OCI-LY1 (cell line): ENCODE data around the gene BNIP5.

Source experiments
- H2AFZ ChIP-seq: fragments of 200-600 bp; sonication (generic), shearing (Covaris generic); 2 replicates; pipeline ENCODE4 v1.6.0; 2014; ENCODE audit warnings: antibody characterized with exemption, mild to moderate bottlenecking, low read length
- H3F3A ChIP-seq: fragments of 200-600 bp; sonication (generic), shearing (Covaris generic); 2 replicates; pipeline ENCODE4 v1.6.0; 2014; ENCODE audit warnings: mild to moderate bottlenecking, antibody characterized with exemption, low read length, moderate library complexity; ENCODE audit not compliant: insufficient read depth
- H3K27ac ChIP-seq: fragments of 200-600 bp; sonication (generic); 2 replicates; pipeline ENCODE4 v1.5.1; 2014; ENCODE audit warnings: low read length, mixed run types, mild to moderate bottlenecking, low read depth; ENCODE audit not compliant: poor library complexity, severe bottlenecking
- H3K27me3 ChIP-seq: fragments of 200-600 bp; sonication (generic); 2 replicates; pipeline ENCODE4 v1.6.0; 2014; ENCODE audit warnings: antibody characterized with exemption, mild to moderate bottlenecking, low read length, moderate library complexity; ENCODE audit not compliant: insufficient read depth
- H3K36me3 ChIP-seq: fragments of 200-600 bp; sonication (generic); 2 replicates; pipeline ENCODE4 v1.6.1; 2014; ENCODE audit warnings: mild to moderate bottlenecking, antibody characterized with exemption, low read length, moderate library complexity, mixed read lengths; ENCODE audit not compliant: insufficient read depth
- H3K4me1 ChIP-seq: fragments of 200-600 bp; sonication (generic); 2 replicates; pipeline ENCODE4 v1.5.1; 2014; ENCODE audit warnings: mild to moderate bottlenecking, low read length, moderate library complexity; ENCODE audit not compliant: insufficient read depth, severe bottlenecking
- H3K4me2 ChIP-seq: fragments of 200-600 bp; sonication (generic), shearing (Covaris generic); 2 replicates; pipeline ENCODE4 v1.6.1; 2014; ENCODE audit warnings: low read length
- H3K4me3 ChIP-seq: fragments of 200-600 bp; sonication (generic); 2 replicates; pipeline ENCODE4 v1.5.1; 2014; ENCODE audit warnings: low read length, low read depth, mild to moderate bottlenecking, mixed read lengths; ENCODE audit not compliant: poor library complexity, severe bottlenecking
- H3K79me2 ChIP-seq: fragments of 200-600 bp; shearing (Covaris generic); 2 replicates; pipeline ENCODE4 v1.6.1; 2016; ENCODE audit warnings: mixed run types, low read length, mixed read lengths; ENCODE audit not compliant: insufficient read depth
- H3K9ac ChIP-seq: fragments of 200-600 bp; sonication (generic), shearing (Covaris generic); 2 replicates; pipeline ENCODE4 v1.6.1; 2014; ENCODE audit warnings: mild to moderate bottlenecking, low read length, mixed read lengths
- H3K9me2 ChIP-seq: fragments of 200-600 bp; sonication (generic), shearing (Covaris generic); 2 replicates; pipeline ENCODE4 v1.6.1; 2014; ENCODE audit warnings: low read depth, mild to moderate bottlenecking, low read length, mixed read lengths
- H3K9me3 ChIP-seq: fragments of 200-600 bp; shearing (Covaris generic); 2 replicates; pipeline ENCODE4 v1.6.1; 2014; ENCODE audit warnings: low read length, mixed read lengths
- H4K20me1 ChIP-seq: fragments of 200-600 bp; sonication (generic), shearing (Covaris generic); 2 replicates; pipeline ENCODE4 v1.6.0; 2016; ENCODE audit warnings: mild to moderate bottlenecking, low read length; ENCODE audit not compliant: insufficient read depth
- EZH2 ChIP-seq: fragments of 200-600 bp; sonication (generic), shearing (Covaris generic); IDR thresholded peaks from 2 replicates; pipeline ENCODE4 v1.8.0; 2017; ENCODE audit warnings: borderline replicate concordance, mixed run types, mild to moderate bottlenecking, antibody characterized with exemption, low read length, moderate library complexity, mixed read lengths
- TF ChIP-seq, protein P1 (sequence below): fragments of 200-600 bp; sonication (generic), shearing (Covaris generic); IDR thresholded peaks from 2 replicates; pipeline ENCODE4 v1.5.1; 2017; ENCODE audit warnings: mild to moderate bottlenecking, antibody characterized with exemption, low read length, moderate library complexity, mixed read lengths

The BNIP5 gene

DNA sequence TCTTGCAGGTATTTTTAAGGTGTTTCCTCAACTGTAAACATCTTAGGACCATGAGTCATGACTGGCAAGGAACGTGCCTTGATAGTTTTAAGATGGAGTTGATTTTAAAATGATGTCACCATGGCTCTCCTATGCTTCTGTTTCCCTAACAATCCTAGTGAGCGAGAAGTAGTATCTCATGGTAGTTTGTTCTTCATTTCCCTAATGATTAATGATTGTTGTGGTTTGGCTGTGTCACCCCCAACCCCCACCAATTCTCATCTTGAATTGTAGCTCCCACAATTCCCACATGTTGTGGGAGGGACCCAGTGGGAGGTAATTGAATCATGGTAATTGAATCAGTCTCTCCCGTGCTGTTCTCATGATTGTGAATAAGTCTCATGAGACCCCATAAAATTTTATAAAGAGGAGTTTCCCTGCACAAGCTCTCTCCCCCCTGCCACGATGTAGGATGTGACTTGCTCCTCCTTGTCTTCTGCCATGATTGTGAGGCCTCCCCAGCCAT, 16.8 kb upstream of the BNIP5 start:
- TF ChIP-seq, protein P1, sequence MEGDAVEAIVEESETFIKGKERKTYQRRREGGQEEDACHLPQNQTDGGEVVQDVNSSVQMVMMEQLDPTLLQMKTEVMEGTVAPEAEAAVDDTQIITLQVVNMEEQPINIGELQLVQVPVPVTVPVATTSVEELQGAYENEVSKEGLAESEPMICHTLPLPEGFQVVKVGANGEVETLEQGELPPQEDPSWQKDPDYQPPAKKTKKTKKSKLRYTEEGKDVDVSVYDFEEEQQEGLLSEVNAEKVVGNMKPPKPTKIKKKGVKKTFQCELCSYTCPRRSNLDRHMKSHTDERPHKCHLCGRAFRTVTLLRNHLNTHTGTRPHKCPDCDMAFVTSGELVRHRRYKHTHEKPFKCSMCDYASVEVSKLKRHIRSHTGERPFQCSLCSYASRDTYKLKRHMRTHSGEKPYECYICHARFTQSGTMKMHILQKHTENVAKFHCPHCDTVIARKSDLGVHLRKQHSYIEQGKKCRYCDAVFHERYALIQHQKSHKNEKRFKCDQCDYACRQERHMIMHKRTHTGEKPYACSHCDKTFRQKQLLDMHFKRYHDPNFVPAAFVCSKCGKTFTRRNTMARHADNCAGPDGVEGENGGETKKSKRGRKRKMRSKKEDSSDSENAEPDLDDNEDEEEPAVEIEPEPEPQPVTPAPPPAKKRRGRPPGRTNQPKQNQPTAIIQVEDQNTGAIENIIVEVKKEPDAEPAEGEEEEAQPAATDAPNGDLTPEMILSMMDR = no peak
- TF ChIP-seq EZH2 = no peak
- H3K27me3 ChIP-seq = no peaks in the 10 kb centered on the region; the same call in 1 of the 2 replicates
- H3K9ac ChIP-seq = no peak overlapping the region
- no peaks in the 10 kb centered on the region for H3F3A ChIP-seq
- 0 out of 2 replicates have a peak, but pooled peaks cover 2% of the 10 kb centered on the region for H3K9me3 ChIP-seq
- no peaks in the 10 kb centered on the region for H4K20me1 ChIP-seq
- H3K79me2 ChIP-seq = no peaks in the 10 kb centered on the region
- H2AFZ ChIP-seq = no peak overlapping the region
- H3K4me3 ChIP-seq = no peak overlapping the region
- no peaks in the 10 kb centered on the region for H3K9me2 ChIP-seq
- no peak overlapping the region for H3K27ac ChIP-seq
- peaks cover 15% of the 10 kb centered on the region for H3K4me1 ChIP-seq
- no peak overlapping the region for H3K4me2 ChIP-seq
- no peaks in the 10 kb centered on the region for H3K36me3 ChIP-seq

DNA sequence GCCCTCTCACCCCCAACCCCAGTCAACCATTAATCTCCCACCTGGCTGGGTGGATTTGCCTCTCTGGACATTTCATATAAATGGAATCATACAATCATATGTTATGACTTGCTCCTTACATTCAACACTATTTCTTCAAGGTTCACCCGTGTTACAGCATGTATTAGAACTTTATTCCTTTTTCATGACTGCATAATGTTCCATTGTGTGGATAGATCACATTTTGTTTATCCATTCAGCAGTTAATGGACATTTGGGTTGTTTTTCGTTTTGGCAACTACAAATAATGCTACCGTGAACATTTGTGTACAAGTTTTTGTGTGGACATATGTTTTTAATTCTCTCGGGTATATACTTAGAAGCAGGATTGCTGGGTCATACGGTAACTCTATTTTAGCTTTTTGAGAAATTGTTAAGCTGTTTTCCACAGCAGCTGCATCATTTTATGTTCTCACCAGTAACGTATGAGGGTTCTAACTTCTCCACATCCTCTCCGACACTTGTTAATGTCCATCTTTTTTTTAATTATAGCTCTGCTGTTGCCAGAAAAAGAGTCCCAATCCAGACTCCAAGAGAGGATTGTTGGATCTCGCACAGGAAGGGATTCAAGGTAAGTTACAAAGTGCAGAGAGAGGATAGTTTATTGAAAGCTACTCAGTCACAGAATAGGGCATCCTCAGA, 15.9 kb upstream of the BNIP5 start:
- Histone ChIP-seq H3K27me3 (no peaks in the 10 kb centered on the region; the same call in 1 of the 2 replicates), H3K4me1 (peaks cover 12% of the 10 kb centered on the region), H4K20me1 (no peaks in the 10 kb centered on the region), H3K4me2 (no peak overlapping the region), H3K36me3 (no peaks in the 10 kb centered on the region), H3K9ac (no peak overlapping the region), H3K79me2 (no peaks in the 10 kb centered on the region), H3K9me2 (no peaks in the 10 kb centered on the region), H3K9me3 (0 out of 2 replicates have a peak, but pooled peaks cover 2% of the 10 kb centered on the region), H3K4me3 (no peak overlapping the region), H3F3A (no peaks in the 10 kb centered on the region), H2AFZ (no peak overlapping the region), H3K27ac (no peak overlapping the region)
- TF ChIP-seq EZH2 = no peak
- TF ChIP-seq, protein P1 = no peak

DNA sequence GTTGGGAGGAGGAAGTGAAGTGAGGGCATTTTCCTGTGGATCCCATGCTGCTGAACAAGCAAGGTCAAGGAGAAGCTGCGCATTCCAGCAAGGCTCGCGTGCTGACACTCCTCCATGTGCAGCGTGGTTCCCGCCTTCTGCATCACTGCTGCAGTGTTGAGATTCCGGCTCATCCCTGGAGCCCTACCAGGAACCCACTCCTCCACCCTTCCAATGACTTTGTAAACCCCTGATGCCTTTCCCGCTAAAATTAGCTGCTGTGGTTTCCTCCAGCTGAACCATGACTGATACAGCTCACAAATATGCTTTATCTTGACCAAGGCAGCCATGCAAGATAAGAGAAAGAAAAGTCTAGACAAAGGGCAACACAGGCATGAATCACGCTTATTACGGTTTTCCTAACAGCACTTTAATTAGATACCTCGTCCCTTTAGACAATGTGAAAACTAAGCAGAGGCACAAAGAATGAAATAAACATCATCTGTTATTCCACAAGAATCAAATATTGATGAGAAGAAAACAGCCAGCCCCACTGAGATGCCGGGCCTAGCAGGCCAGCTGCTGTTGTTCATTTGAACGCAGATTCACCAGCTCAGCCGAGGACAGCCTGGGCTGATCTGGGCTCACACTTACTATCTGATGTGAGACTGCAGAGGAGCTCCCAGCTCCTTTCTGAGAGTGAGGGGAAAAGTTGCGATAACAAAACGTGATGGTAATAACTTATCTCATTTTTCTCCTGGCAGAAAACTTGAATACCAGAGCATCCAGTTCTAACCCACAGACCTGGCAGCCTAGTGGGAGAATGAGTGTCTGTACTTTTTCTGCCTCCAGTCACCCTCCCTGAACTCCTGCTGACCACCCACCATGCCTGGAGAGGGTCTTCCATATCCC, 14.2 kb upstream of the BNIP5 start:
- no peak overlapping the region for H2AFZ ChIP-seq
- H3K4me1 ChIP-seq = peaks cover 12% of the 10 kb centered on the region
- no peaks in the 10 kb centered on the region for H3F3A ChIP-seq
- H3K9me3 ChIP-seq = 0 out of 2 replicates have a peak, but pooled peaks cover 2% of the 10 kb centered on the region
- no peak overlapping the region for H3K4me2 ChIP-seq
- no peak overlapping the region for H3K4me3 ChIP-seq
- TF ChIP-seq, protein P1 = no peak
- TF ChIP-seq EZH2 = no peak
- no peaks in the 10 kb centered on the region for H3K79me2 ChIP-seq
- H3K9me2 ChIP-seq = no peaks in the 10 kb centered on the region
- H4K20me1 ChIP-seq = no peaks in the 10 kb centered on the region
- H3K27me3 ChIP-seq = no peaks in the 10 kb centered on the region; the same call in 1 of the 2 replicates
- H3K9ac ChIP-seq = no peak overlapping the region
- no peaks in the 10 kb centered on the region for H3K36me3 ChIP-seq
- no peak overlapping the region for H3K27ac ChIP-seq
